ENCODE measurements around the gene PLCB1.

The PLCB1 gene

GRCh38 chr20:8187740-8188139, 55.7 kb downstream of the PLCB1 start:
- Histone ChIP-seq H3K4me3 (ENCODE audit: extremely low read depth, insufficient read depth, low read length, poor library complexity, severe bottlenecking) (no peak overlapping the region), H3K36me3 (ENCODE audit: control insufficient read depth, insufficient read depth, low read length) (no peaks in the 10 kb centered on the region), H3K4me1 (ENCODE audit: control insufficient read depth, insufficient read depth, low read length, poor library complexity, severe bottlenecking) (no peaks in the 10 kb centered on the region), H3K9me3 (ENCODE audit: control insufficient read depth, low read length) (no peaks in the 10 kb centered on the region), H3K27ac (ENCODE audit: low read depth, low read length, severe bottlenecking) (no peak overlapping the region)
- WGBS, 2 experiments (ENCODE audit: insufficient coverage in 2 of 2): 100% methylated on average over 1 of the region's 2 CpGs; no CpG with 5 or more reads in 1 of the 2 experiments

GRCh38 chr20:8190043-8190880, 58.2 kb downstream of the PLCB1 start:
- WGBS, 2 experiments (ENCODE audit: insufficient coverage in 2 of 2): 87 to 92% methylated on average over 2 to 3 of the region's 7 CpGs

GRCh38 chr20:8194721-8195120, 62.7 kb downstream of the PLCB1 start:
- H3K4me3 ChIP-seq (ENCODE audit: extremely low read depth, insufficient read depth, low read length, poor library complexity, severe bottlenecking): no peak overlapping the region
- no peak overlapping the region for H3K27ac ChIP-seq (ENCODE audit: low read depth, low read length, severe bottlenecking)
- no peaks in the 10 kb centered on the region for H3K9me3 ChIP-seq (ENCODE audit: control insufficient read depth, low read length)
- no peaks in the 10 kb centered on the region for H3K4me1 ChIP-seq (ENCODE audit: control insufficient read depth, insufficient read depth, low read length, poor library complexity, severe bottlenecking)
- no peaks in the 10 kb centered on the region for H3K36me3 ChIP-seq (ENCODE audit: control insufficient read depth, insufficient read depth, low read length)

More at GRCh38 chr20:8190043-8190880, 58.2 kb downstream of the PLCB1 start:
- no peaks in the 10 kb centered on the region for H3K9me3 ChIP-seq (ENCODE audit: control insufficient read depth, low read length)
- no peaks in the 10 kb centered on the region for H3K4me1 ChIP-seq (ENCODE audit: control insufficient read depth, insufficient read depth, low read length, poor library complexity, severe bottlenecking)
- no peak overlapping the region for H3K4me3 ChIP-seq (ENCODE audit: extremely low read depth, insufficient read depth, low read length, poor library complexity, severe bottlenecking)
- no peaks in the 10 kb centered on the region for H3K36me3 ChIP-seq (ENCODE audit: control insufficient read depth, insufficient read depth, low read length)
- H3K27ac ChIP-seq (ENCODE audit: low read depth, low read length, severe bottlenecking): no peak overlapping the region

- WGBS, 2 experiments (ENCODE audit: insufficient coverage in 2 of 2): no CpG with 5 or more reads among the region's 1 CpG
- Histone ChIP-seq H3K27ac (ENCODE audit: low read depth, low read length, severe bottlenecking) (no peak overlapping the region), H3K4me3 (ENCODE audit: extremely low read depth, insufficient read depth, low read length, poor library complexity, severe bottlenecking) (no peak overlapping the region), H3K36me3 (ENCODE audit: control insufficient read depth, insufficient read depth, low read length) (no peaks in the 10 kb centered on the region), H3K9me3 (ENCODE audit: control insufficient read depth, low read length) (no peaks in the 10 kb centered on the region), H3K4me1 (ENCODE audit: control insufficient read depth, insufficient read depth, low read length, poor library complexity, severe bottlenecking) (no peaks in the 10 kb centered on the region)
These were observed 64.0 kb downstream of the PLCB1 start for GRCh38 chr20:8196096-8196495.

GRCh38 chr20:8200220-8200619, 68.2 kb downstream of the PLCB1 start:
- H3K4me1 ChIP-seq (ENCODE audit: control insufficient read depth, insufficient read depth, low read length, poor library complexity, severe bottlenecking): no peaks in the 10 kb centered on the region
- H3K36me3 ChIP-seq (ENCODE audit: control insufficient read depth, insufficient read depth, low read length): no peaks in the 10 kb centered on the region
- no peaks in the 10 kb centered on the region for H3K9me3 ChIP-seq (ENCODE audit: control insufficient read depth, low read length)
- no peak overlapping the region for H3K4me3 ChIP-seq (ENCODE audit: extremely low read depth, insufficient read depth, low read length, poor library complexity, severe bottlenecking)
- H3K27ac ChIP-seq (ENCODE audit: low read depth, low read length, severe bottlenecking): no peak overlapping the region

GRCh38 chr20:8203366-8203765, 71.3 kb downstream of the PLCB1 start:
- WGBS, 2 experiments (ENCODE audit: insufficient coverage in 2 of 2): 85 to 100% methylated on average over 1 of the region's 1 CpG
- H3K4me3 ChIP-seq (ENCODE audit: extremely low read depth, insufficient read depth, low read length, poor library complexity, severe bottlenecking): no peak overlapping the region

GRCh38 chr20:8205996-8206395, 73.9 kb downstream of the PLCB1 start:
- Histone ChIP-seq H3K27ac (ENCODE audit: low read depth, low read length, severe bottlenecking) (no peak overlapping the region), H3K4me1 (ENCODE audit: control insufficient read depth, insufficient read depth, low read length, poor library complexity, severe bottlenecking) (peaks cover 4% of the 10 kb centered on the region), H3K36me3 (ENCODE audit: control insufficient read depth, insufficient read depth, low read length) (no peaks in the 10 kb centered on the region), H3K9me3 (ENCODE audit: control insufficient read depth, low read length) (no peaks in the 10 kb centered on the region), H3K4me3 (ENCODE audit: extremely low read depth, insufficient read depth, low read length, poor library complexity, severe bottlenecking) (no peak overlapping the region)
- WGBS, 2 experiments (ENCODE audit: insufficient coverage in 2 of 2): no CpG with 5 or more reads among the region's 1 CpG

More at GRCh38 chr20:8203366-8203765, 71.3 kb downstream of the PLCB1 start:
- Histone ChIP-seq H3K36me3 (ENCODE audit: control insufficient read depth, insufficient read depth, low read length) (no peaks in the 10 kb centered on the region), H3K27ac (ENCODE audit: low read depth, low read length, severe bottlenecking) (no peak overlapping the region), H3K9me3 (ENCODE audit: control insufficient read depth, low read length) (no peaks in the 10 kb centered on the region), H3K4me1 (ENCODE audit: control insufficient read depth, insufficient read depth, low read length, poor library complexity, severe bottlenecking) (peaks cover 4% of the 10 kb centered on the region)

GRCh38 chr20:8208226-8208625, 76.2 kb downstream of the PLCB1 start:
- H3K4me3 ChIP-seq (ENCODE audit: extremely low read depth, insufficient read depth, low read length, poor library complexity, severe bottlenecking): no peak overlapping the region
- no CpG with 5 or more reads among the region's 1 CpG for WGBS, 2 experiments (ENCODE audit: insufficient coverage in 2 of 2)
- no peak overlapping the region for H3K27ac ChIP-seq (ENCODE audit: low read depth, low read length, severe bottlenecking)
- H3K9me3 ChIP-seq (ENCODE audit: control insufficient read depth, low read length): no peaks in the 10 kb centered on the region
- H3K36me3 ChIP-seq (ENCODE audit: control insufficient read depth, insufficient read depth, low read length): no peaks in the 10 kb centered on the region
- peaks cover 5% of the 10 kb centered on the region for H3K4me1 ChIP-seq (ENCODE audit: control insufficient read depth, insufficient read depth, low read length, poor library complexity, severe bottlenecking)

GRCh38 chr20:8209061-8209460, 77.0 kb downstream of the PLCB1 start:
- H3K4me3 ChIP-seq (ENCODE audit: extremely low read depth, insufficient read depth, low read length, poor library complexity, severe bottlenecking): no peak overlapping the region
- H3K36me3 ChIP-seq (ENCODE audit: control insufficient read depth, insufficient read depth, low read length): no peaks in the 10 kb centered on the region
- H3K27ac ChIP-seq (ENCODE audit: low read depth, low read length, severe bottlenecking): no peak overlapping the region
- H3K9me3 ChIP-seq (ENCODE audit: control insufficient read depth, low read length): no peaks in the 10 kb centered on the region
- 75 to 92% methylated on average over 1 to 2 of the region's 2 CpGs for WGBS, 2 experiments (ENCODE audit: insufficient coverage in 2 of 2)
- H3K4me1 ChIP-seq (ENCODE audit: control insufficient read depth, insufficient read depth, low read length, poor library complexity, severe bottlenecking): peaks cover 6% of the 10 kb centered on the region

GRCh38 chr20:8210749-8211148, 78.7 kb downstream of the PLCB1 start:
- Histone ChIP-seq H3K9me3 (ENCODE audit: control insufficient read depth, low read length) (no peaks in the 10 kb centered on the region), H3K27ac (ENCODE audit: low read depth, low read length, severe bottlenecking) (no peak overlapping the region), H3K4me1 (ENCODE audit: control insufficient read depth, insufficient read depth, low read length, poor library complexity, severe bottlenecking) (peaks cover 6% of the 10 kb centered on the region), H3K36me3 (ENCODE audit: control insufficient read depth, insufficient read depth, low read length) (no peaks in the 10 kb centered on the region), H3K4me3 (ENCODE audit: extremely low read depth, insufficient read depth, low read length, poor library complexity, severe bottlenecking) (no peak overlapping the region)
- no CpG with 5 or more reads among the region's 1 CpG for WGBS, 2 experiments (ENCODE audit: insufficient coverage in 2 of 2)

GRCh38 chr20:8212286-8212685, 80.2 kb downstream of the PLCB1 start:
- H3K36me3 ChIP-seq (ENCODE audit: control insufficient read depth, insufficient read depth, low read length): no peaks in the 10 kb centered on the region
- 100% methylated on average over 2 of the region's 3 CpGs; no CpG with 5 or more reads in 1 of the 2 experiments for WGBS, 2 experiments (ENCODE audit: insufficient coverage in 2 of 2)
- no peak overlapping the region for H3K27ac ChIP-seq (ENCODE audit: low read depth, low read length, severe bottlenecking)
- H3K4me1 ChIP-seq (ENCODE audit: control insufficient read depth, insufficient read depth, low read length, poor library complexity, severe bottlenecking): peaks cover 6% of the 10 kb centered on the region
- H3K4me3 ChIP-seq (ENCODE audit: extremely low read depth, insufficient read depth, low read length, poor library complexity, severe bottlenecking): no peak overlapping the region
- H3K9me3 ChIP-seq (ENCODE audit: control insufficient read depth, low read length): no peaks in the 10 kb centered on the region
